K562 (cell line): ENCODE results near the gene LGR6. TPM values are rescaled to one million over a fixed set of nuclear protein-coding genes. Genes with fewer than 3 reads are reported as not detected.

Experiments used
- ATAC-seq: fragments of 200-7000 bp; cut with Tn5 transposase; 3 replicates; pipeline ENCODE4 v1.9.1; 2020; ENCODE audit warnings: moderate library complexity
- BruUV-seq: library from RNA; stranded (reverse); fragments of 400-500 nt; replicated peaks from 2 replicates; lab custom pipeline; 2021; lab: Mats Ljungman, UMichigan
- CTCF ChIA-PET: fragments of 300-600 bp; formaldehyde crosslinking; extraction: SDS; loops from one replicate; lab custom pipeline; 2021; ENCODE audit warnings: low intra/inter-chr PET ratio; lab: Yijun Ruan, JAX
- POLR2A ChIA-PET: fragments of 300-600, 350-650 bp; sonication (Branson Sonifier 250); formaldehyde crosslinking; extraction: SDS; loops from one replicate; lab custom pipeline; 2021; ENCODE audit warnings: antibody characterized with exemption, inconsistent platforms; lab: Yijun Ruan, JAX
- DNase-seq, 4 experiments: peaks; one replicate each; pipeline versions ENCODE4 v3.0.0 to v3.0.0-alpha.2; 2011 to 2018; ENCODE audit warnings: low spot score in 3 of 4, mixed read lengths in 3 of 4; ENCODE audit errors: extremely low read depth in 1 of 4
- FAIRE-seq: peaks from 2 replicates; lab custom pipeline; 2011; peaks lifted over from hg19 to GRCh38; lab: Jason Lieb, UNC
- H2AFZ ChIP-seq: 2 replicates; pipeline ENCODE4 v1.6.0; 2011; ENCODE audit warnings: low read depth, low read length, control low read depth, inconsistent platforms
- H3K27ac ChIP-seq: fragments of 200-600 bp; 3 replicates; pipeline ENCODE4 v1.8.0; 2011; ENCODE audit warnings: low read depth, mild to moderate bottlenecking, control low read depth, inconsistent platforms, low read length, moderate library complexity, mixed read lengths; ENCODE audit errors: extremely low read depth
- H3K27me3 ChIP-seq, 2 experiments: fragments of 300-600 bp in 1 of 2; 2 replicates in 1 of 2; 3 replicates in 1 of 2; pipeline versions ENCODE4 v1.6.0 to v1.8.0; 2011; ENCODE audit warnings: inconsistent platforms in 2 of 2, low read length in 2 of 2, mild to moderate bottlenecking in 1 of 2, mixed read lengths in 1 of 2, moderate library complexity in 1 of 2; ENCODE audit not compliant: control insufficient read depth in 2 of 2, insufficient read depth in 2 of 2
- H3K36me3 ChIP-seq: fragments of 300-600 bp; 3 replicates; pipeline ENCODE4 v1.8.0; 2011; ENCODE audit warnings: mild to moderate bottlenecking, low read length, inconsistent platforms; ENCODE audit not compliant: control insufficient read depth, insufficient read depth
- H3K4me1 ChIP-seq, 2 experiments: fragments of 200-600 bp in 1 of 2; replicated peaks in 1 of 2; 2 replicates in 1 of 2; 3 replicates in 1 of 2; pipeline versions ENCODE4 v1.5.1 to v1.8.0; 2011; ENCODE audit warnings: inconsistent platforms in 2 of 2, low read length in 2 of 2, mild to moderate bottlenecking in 1 of 2, mixed read lengths in 1 of 2, moderate library complexity in 1 of 2; ENCODE audit not compliant: control insufficient read depth in 2 of 2, insufficient read depth in 2 of 2
- H3K4me2 ChIP-seq: 2 replicates; pipeline ENCODE4 v1.6.1; 2011; ENCODE audit warnings: low read length, control low read depth, inconsistent platforms, mixed read lengths; ENCODE audit not compliant: insufficient read depth
- H3K4me3 ChIP-seq: fragments of 200-600 bp; sonication (generic), shearing (Covaris generic); 2 replicates; pipeline ENCODE4 v1.5.1; 2016; ENCODE audit warnings: control low read depth, inconsistent platforms
- H3K79me2 ChIP-seq: fragments of 200-600 bp; 3 replicates; pipeline ENCODE4 v1.8.0; 2011; ENCODE audit warnings: low read length, inconsistent platforms; ENCODE audit not compliant: control insufficient read depth, insufficient read depth
- H3K9ac ChIP-seq, 2 experiments: 2 replicates each; pipeline versions ENCODE4 v1.6.0 to v1.6.1; 2011; ENCODE audit warnings: low read depth in 2 of 2, low read length in 2 of 2, control low read depth in 1 of 2, inconsistent platforms in 1 of 2, mild to moderate bottlenecking in 1 of 2, mixed read lengths in 1 of 2; ENCODE audit not compliant: insufficient read depth in 1 of 2
- H3K9me1 ChIP-seq: one replicate; pipeline ENCODE4 v1.6.0; 2011; ENCODE audit warnings: inconsistent platforms, mild to moderate bottlenecking, low read length, moderate library complexity; ENCODE audit not compliant: control insufficient read depth, insufficient read depth
- H3K9me3 ChIP-seq: replicated peaks from 2 replicates; pipeline ENCODE4 v1.5.1; 2011; ENCODE audit warnings: low read depth, low read length, inconsistent platforms; ENCODE audit not compliant: control insufficient read depth, insufficient read depth
- H4K20me1 ChIP-seq: replicated peaks from 2 replicates; pipeline ENCODE4 v1.6.1; 2011; ENCODE audit warnings: low read length, inconsistent platforms, mixed read lengths; ENCODE audit not compliant: control insufficient read depth, insufficient read depth
- ETV1 ChIP-seq: fragments of 450-650 bp; conservative IDR thresholded peaks from 2 replicates; pipeline ENCODE4 v1.6.1; 2016; ENCODE audit warnings: missing genetic modification characterization, control low read depth, low read depth, missing compliant biosample characterization
- HMGN3 ChIP-seq: IDR thresholded peaks from 2 replicates; pipeline ENCODE4 v1.6.1; 2011; ENCODE audit warnings: borderline replicate concordance, low read depth, mild to moderate bottlenecking, mixed read lengths, low read length; ENCODE audit not compliant: insufficient read length; ENCODE audit errors: extremely low read depth
- POU5F1 ChIP-seq: fragments of 150-350 bp; IDR thresholded peaks from 2 replicates; pipeline ENCODE4 v1.6.1; 2014; ENCODE audit warnings: borderline replicate concordance, low read length, low read depth, mild to moderate bottlenecking; ENCODE audit not compliant: partially characterized antibody
- ZNF140 ChIP-seq: fragments of 250-450 bp; sonication (Bioruptor Pico); IDR thresholded peaks from 2 replicates; pipeline ENCODE4 v1.8.0; 2021; ENCODE audit warnings: moderate library complexity, mild to moderate bottlenecking, inconsistent platforms
- WGBS: fragments of 100-300 bp; shearing (Covaris generic); methylation state at CpG from one replicate; pipeline ENCODE4 v1.1.6; 2016; ENCODE audit warnings: low coverage, mixed read lengths; ENCODE audit not compliant: insufficient coverage; ENCODE audit errors: missing lambda C conversion rate; 5-methylcytosine and 5-hydroxymethylcytosine counted together
- in situ Hi-C: fragments of 300-500 bp; cut with MboI; formaldehyde crosslinking; loops from 4 replicates; pipeline ENCODE4 v1.15.0; 2018; ENCODE audit warnings: inconsistent platforms, mixed read lengths
- intact Hi-C: fragments of 100-400 bp; cut with micrococcal nuclease; formaldehyde crosslinking; loops from 2 replicates; pipeline ENCODE4 v1.14.2; 2022
- polyA plus RNA-seq, 8 experiments: library from polyadenylated mRNA; depleted of rRNA in 4 of 8; stranded (reverse) in 5 of 8; unstranded in 3 of 8; fragments of >200 nt; fragmentation: Nextera tagmentation in 2 of 8; fragmentation: Illumina TruSeq in 1 of 8; extraction: Ambion mirVana in 2 of 8; extraction: Trizol in 1 of 8; gene quantifications; 2 replicates each; pipeline versions ENCODE4 v1.2.1 to v1.2.3, GENCODE V29; 2011 to 2014; ENCODE audit warnings: inconsistent platforms in 1 of 8, missing spikeins in 1 of 8
- total RNA-seq, 7 experiments: library from RNA; depleted of rRNA in 6 of 7; stranded (reverse); fragments of >200 nt in 6 of 7; fragmentation: Illumina TruSeq in 2 of 7; extraction: Trizol in 2 of 7; gene quantifications; 2 replicates each; pipeline versions ENCODE4 v1.2.1 to v1.2.3, GENCODE V29; 2011 to 2021; ENCODE audit warnings: low replicate concordance in 1 of 7

LGR6 gene
- total and polyA plus RNA-seq, 9 of the 15 experiments (the other 6 are each of a cell fraction or from before 2014, with no cell fraction given): 0.01 to 0.54 (median 0.17) TPM; not detected in 1

DNA sequence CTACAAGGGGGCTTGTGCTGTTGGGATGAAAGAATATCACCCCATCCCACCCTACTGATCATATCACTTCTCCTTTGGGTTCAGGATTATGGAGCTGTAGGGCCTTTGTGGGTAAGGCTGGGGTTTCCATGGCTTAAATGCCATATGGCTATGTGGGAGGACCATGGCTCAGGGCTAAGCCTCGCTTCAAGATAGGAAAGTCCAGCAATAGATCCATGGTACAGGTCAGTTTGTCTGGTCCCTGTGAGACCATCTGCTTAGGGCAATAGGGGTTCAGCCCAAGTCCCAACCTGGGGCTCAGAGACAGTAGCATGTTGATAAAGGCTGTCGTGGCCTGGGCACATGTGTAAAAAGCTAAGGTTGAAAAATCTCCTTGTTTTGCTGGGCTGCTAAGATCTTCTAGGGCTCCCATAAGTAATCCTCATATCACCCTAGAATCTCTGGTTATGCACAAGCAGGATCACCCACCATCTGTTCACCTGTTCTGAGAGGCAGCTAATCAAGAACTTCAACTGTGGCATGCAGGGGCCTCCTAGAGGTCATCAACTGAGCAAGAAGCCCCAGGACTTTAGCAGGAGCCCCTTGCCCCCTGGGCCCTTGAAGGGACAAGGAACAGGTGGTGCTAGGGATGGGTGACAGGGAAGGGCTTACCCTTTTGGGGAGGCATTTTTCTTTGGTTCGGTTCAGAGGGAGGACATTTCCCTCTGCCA lies 81.6 kb downstream of the LGR6 start:
- ChIA-PET CTCF (interaction anchor here (1.3 kb wide), 1 partner anchor 40 kb away, joined by 5 read pairs; no protein-coding TSS in a partner anchor), POLR2A (interaction anchor here (0.5 to 1.1 kb wide), 5 partner anchors 10 to 213 kb away, joined by 3 to 4 read pairs (median 3); no protein-coding TSS in a partner anchor)
- DNase-seq (no peak), FAIRE-seq (no peak), ATAC-seq (no peak)
- WGBS: 0% methylated on average over 3 of the region's 3 CpGs
- H3K4me1 ChIP-seq: no peaks in the 10 kb centered on the region
- BruUV-seq: no TSS peak
- 0 out of 2 replicates have a peak, but pooled peaks cover 4% of the 10 kb centered on the region for H4K20me1 ChIP-seq
- intact Hi-C loops (no loop called here), in situ Hi-C loops (no loop called here)
- no peaks in the 10 kb centered on the region for H3K79me2 ChIP-seq
- no peak overlapping the region for H3K4me3 ChIP-seq
- H3K9me1 ChIP-seq: no peaks in the 10 kb centered on the region
- H3K4me2 ChIP-seq: no peak overlapping the region
- peaks cover 24 to 77% of the 10 kb centered on the region in 2 experiments for H3K27me3 ChIP-seq
- no peak overlapping the region for H3K27ac ChIP-seq
- no peak overlapping the region for H2AFZ ChIP-seq
- no peaks in the 10 kb centered on the region for H3K36me3 ChIP-seq
- H3K9me3 ChIP-seq: no peaks in the 10 kb centered on the region
- TF ChIP-seq ETV1 (tag): no peak
- no peak for TF ChIP-seq POU5F1
- TF ChIP-seq HMGN3: no peak
- no peak for TF ChIP-seq ZNF140
- TF ChIP-seq, all 486 proteins: peak for 0
- no peak overlapping the region for H3K9ac ChIP-seq
